Smooth muscle cell (in vitro differentiated cells): ENCODE results near the gene CDC25C. TPM values are rescaled to one million over a fixed set of nuclear protein-coding genes. Genes with fewer than 3 reads are reported as not detected.

Experiments used
- DNase-seq: peaks from one replicate; lab custom pipeline; 2025; ENCODE audit not compliant: unreplicated experiment; lab: John Stamatoyannopoulos, UW
- H2AFZ ChIP-seq: fragments of 200-600 bp; sonication (generic); 2 replicates; pipeline ENCODE4 v1.6.0; 2016; ENCODE audit warnings: antibody characterized with exemption, low read depth, mild to moderate bottlenecking
- H3F3A ChIP-seq: fragments of 200-600 bp; sonication (generic); 2 replicates; pipeline ENCODE4 v1.6.0; 2017; ENCODE audit warnings: antibody characterized with exemption, low read depth
- H3K27ac ChIP-seq: fragments of 200-600 bp; sonication (generic); 2 replicates; pipeline ENCODE4 v1.5.1; 2016; ENCODE audit warnings: low read depth, mild to moderate bottlenecking
- H3K27me3 ChIP-seq: fragments of 200-600 bp; sonication (generic); 2 replicates; pipeline ENCODE4 v1.6.1; 2016; ENCODE audit warnings: low read depth, mild to moderate bottlenecking
- H3K36me3 ChIP-seq: fragments of 200-600 bp; sonication (generic); 2 replicates; pipeline ENCODE4 v1.5.1; 2016; ENCODE audit warnings: low read depth
- H3K4me1 ChIP-seq: fragments of 200-600 bp; sonication (generic); 2 replicates; pipeline ENCODE4 v1.5.1; 2016; ENCODE audit warnings: low read depth
- H3K4me2 ChIP-seq: fragments of 200-600 bp; sonication (generic); 2 replicates; pipeline ENCODE4 v1.6.0; 2016; ENCODE audit warnings: mild to moderate bottlenecking
- H3K4me3 ChIP-seq: fragments of 200-600 bp; sonication (generic); 2 replicates; pipeline ENCODE4 v1.5.1; 2016; ENCODE audit warnings: mild to moderate bottlenecking
- H3K79me2 ChIP-seq: fragments of 200-600 bp; sonication (generic); 2 replicates; pipeline ENCODE4 v1.6.0; 2016; ENCODE audit warnings: low read depth, mild to moderate bottlenecking
- H3K9ac ChIP-seq: fragments of 200-600 bp; sonication (generic); 2 replicates; pipeline ENCODE4 v1.6.0; 2016; ENCODE audit warnings: low read depth
- H3K9me3 ChIP-seq: fragments of 200-600 bp; sonication (generic); replicated peaks from 2 replicates; pipeline ENCODE4 v1.5.1; 2016; ENCODE audit warnings: low read depth
- H4K20me1 ChIP-seq: fragments of 200-600 bp; sonication (generic); 2 replicates; pipeline ENCODE4 v1.6.0; 2016; ENCODE audit warnings: low read depth
- CTCF ChIP-seq: fragments of 200-600 bp; sonication (generic); IDR thresholded peaks from 2 replicates; pipeline ENCODE4 v1.5.1; 2017; ENCODE audit warnings: borderline replicate concordance, mild to moderate bottlenecking, antibody characterized with exemption; ENCODE audit not compliant: insufficient read depth, poor library complexity, severe bottlenecking
- WGBS: methylation state at CpG from one replicate; pipeline ENCODE4 v1.1.7; 2016; ENCODE audit warnings: low lambda C conversion rate; 5-methylcytosine and 5-hydroxymethylcytosine counted together
- polyA plus RNA-seq: library from polyadenylated mRNA; unstranded; fragments of >200 nt; fragmentation: Nextera tagmentation; extraction: Ambion mirVana; gene quantifications from 2 replicates; pipeline ENCODE4 v1.2.1, GENCODE V29; 2016
- total RNA-seq: library from RNA; depleted of rRNA; stranded (reverse); fragments of >200 nt; gene quantifications from 2 replicates; pipeline ENCODE4 v1.2.3, GENCODE V29; 2014

Gene CDC25C
- total and polyA plus RNA-seq, 2 experiments from 2014 or later, result 2.6 to 3.0 TPM

- Histone ChIP-seq H4K20me1 (no peaks in the 10 kb centered on the region), H3K27me3 (no peaks in the 10 kb centered on the region), H3K9ac (no peak overlapping the region), H3K4me3 (no peak overlapping the region), H3K4me2 (peak overlapping the region; percentile 96), H3K4me1 (peaks cover 20% of the 10 kb centered on the region), H2AFZ (no peak overlapping the region), H3K36me3 (no peaks in the 10 kb centered on the region), H3K9me3 (no peaks in the 10 kb centered on the region), H3F3A (no peaks in the 10 kb centered on the region), H3K79me2 (no peaks in the 10 kb centered on the region), H3K27ac (no peak overlapping the region)
- no peak for DNase-seq
- no peak for TF ChIP-seq CTCF
- 52% methylated on average over 3 of the region's 3 CpGs for WGBS
Measured at GRCh38 chr5:138240650-138241385, 90.8 kb downstream of the CDC25C start.

DNA sequence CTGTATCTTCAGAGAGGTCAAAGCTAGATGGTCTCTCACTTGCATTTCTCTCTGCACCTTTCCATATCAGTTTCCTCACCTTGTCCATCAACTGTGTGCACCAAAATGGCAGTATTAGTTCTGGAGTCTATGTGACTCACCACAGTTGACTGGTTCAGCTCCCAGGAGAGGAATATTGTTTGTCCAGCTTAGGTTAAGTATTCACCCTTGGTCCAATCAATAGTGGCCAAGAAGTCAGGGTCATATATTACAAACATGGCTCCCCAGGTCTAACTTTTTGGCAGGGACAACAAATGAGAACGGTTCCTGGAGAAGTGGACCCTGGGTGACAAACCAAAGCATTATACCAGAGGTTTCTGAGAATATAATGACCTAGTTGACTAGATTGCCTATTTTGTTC, 93.6 kb downstream of the CDC25C start:
- no peak overlapping the region for H3K27ac ChIP-seq
- H3K27me3 ChIP-seq, result no peaks in the 10 kb centered on the region
- H3K9ac ChIP-seq, result no peak overlapping the region
- 97% methylated on average over 1 of the region's 1 CpG for WGBS
- H3K4me1 ChIP-seq, result peaks cover 10% of the 10 kb centered on the region
- no peak for TF ChIP-seq CTCF
- H3K4me2 ChIP-seq, result no peak overlapping the region
- H2AFZ ChIP-seq, result no peak overlapping the region
- H4K20me1 ChIP-seq, result no peaks in the 10 kb centered on the region
- no peak for DNase-seq
- H3K36me3 ChIP-seq, result no peaks in the 10 kb centered on the region
- H3K79me2 ChIP-seq, result no peaks in the 10 kb centered on the region
- no peaks in the 10 kb centered on the region for H3K9me3 ChIP-seq
- H3F3A ChIP-seq, result no peaks in the 10 kb centered on the region
- no peak overlapping the region for H3K4me3 ChIP-seq

Other genes with a start within 250 kb of the CDC25C start
- gene WNT8A, start 247.8 kb downstream of the CDC25C start, total RNA-seq, result not detected in 2 replicates
- not detected in 2 replicates for gene WNT8A, start 247.8 kb downstream of the CDC25C start, polyA plus RNA-seq
- gene NME5, start 192.4 kb downstream of the CDC25C start, total RNA-seq, result 0.67 and 2.7 TPM in 2 replicates
- 1.2 and 2.1 TPM in 2 replicates for gene NME5, start 192.4 kb downstream of the CDC25C start, polyA plus RNA-seq
- 24.2 and 25.1 TPM in 2 replicates for gene BRD8, start 153.2 kb downstream of the CDC25C start, total RNA-seq
- 34.3 and 41.2 TPM in 2 replicates for gene BRD8, start 153.2 kb downstream of the CDC25C start, polyA plus RNA-seq
- gene KIF20A, start 152.7 kb downstream of the CDC25C start, total RNA-seq, result 8.8 and 10.7 TPM in 2 replicates
- gene KIF20A, start 152.7 kb downstream of the CDC25C start, polyA plus RNA-seq, result 7.8 and 9.4 TPM in 2 replicates
- 37.2 and 61.0 TPM in 2 replicates for gene CDC23, start 118.5 kb downstream of the CDC25C start, total RNA-seq
- gene CDC23, start 118.5 kb downstream of the CDC25C start, polyA plus RNA-seq, result 39.5 and 43.5 TPM in 2 replicates
- gene GFRA3, start 57.2 kb downstream of the CDC25C start, total RNA-seq, result 0.36 TPM in 1 of 2 replicates, not detected in the other
- gene GFRA3, start 57.2 kb downstream of the CDC25C start, polyA plus RNA-seq, result 0.09 and 2.7 TPM in 2 replicates
- 34.8 and 48.1 TPM in 2 replicates for gene FAM53C, start 6.5 kb upstream of the CDC25C start, total RNA-seq
- gene FAM53C, start 6.5 kb upstream of the CDC25C start, polyA plus RNA-seq, result 44.5 and 45.1 TPM in 2 replicates
- gene KDM3B, start 20.9 kb upstream of the CDC25C start, total RNA-seq, result 43.1 and 54.3 TPM in 2 replicates
- gene KDM3B, start 20.9 kb upstream of the CDC25C start, polyA plus RNA-seq, result 16.5 and 17.9 TPM in 2 replicates
- gene REEP2, start 107.3 kb upstream of the CDC25C start, total RNA-seq, result 4.0 and 4.3 TPM in 2 replicates
- gene REEP2, start 107.3 kb upstream of the CDC25C start, polyA plus RNA-seq, result 5.4 and 7.7 TPM in 2 replicates
- gene EGR1, start 133.7 kb upstream of the CDC25C start, total RNA-seq, result 205 and 250 TPM in 2 replicates
- gene EGR1, start 133.7 kb upstream of the CDC25C start, polyA plus RNA-seq, result 851 and 1,110 TPM in 2 replicates
- gene ETF1, start 211.4 kb upstream of the CDC25C start, total RNA-seq, result 98.0 and 100 TPM in 2 replicates
- 44.0 and 48.7 TPM in 2 replicates for gene ETF1, start 211.4 kb upstream of the CDC25C start, polyA plus RNA-seq
- 263 and 317 TPM in 2 replicates for gene HSPA9, start 243.6 kb upstream of the CDC25C start, total RNA-seq
- gene HSPA9, start 243.6 kb upstream of the CDC25C start, polyA plus RNA-seq, result 136 and 157 TPM in 2 replicates